Ishikawa (cell line): ENCODE measurements around the gene FAM174A.

Source experiments
- CEBPB ChIP-seq: IDR thresholded peaks from 2 replicates; pipeline ENCODE4 v1.6.1; 2012
- CREB1 ChIP-seq: IDR thresholded peaks from 2 replicates; pipeline ENCODE4 v1.6.1; 2012; ENCODE audit warnings: low read depth
- EGR1 ChIP-seq: IDR thresholded peaks from 2 replicates; pipeline ENCODE4 v1.6.1; 2012
- EP300 ChIP-seq: IDR thresholded peaks from 2 replicates; pipeline ENCODE4 v1.6.1; 2012; ENCODE audit warnings: borderline replicate concordance
- FOXM1 ChIP-seq: IDR thresholded peaks from 2 replicates; pipeline ENCODE4 v1.6.1; 2012; ENCODE audit warnings: low read depth, borderline replicate concordance
- MAX ChIP-seq: IDR thresholded peaks from 2 replicates; pipeline ENCODE4 v1.6.1; 2012
- NFIC ChIP-seq: IDR thresholded peaks from 2 replicates; pipeline ENCODE4 v1.6.1; 2012
- RAD21 ChIP-seq: IDR thresholded peaks from 2 replicates; pipeline ENCODE4 v1.6.1; 2012; ENCODE audit warnings: low read depth
- TAF1 ChIP-seq: IDR thresholded peaks from 2 replicates; pipeline ENCODE4 v1.6.1; 2012; ENCODE audit warnings: low read depth, mild to moderate bottlenecking
- TCF12 ChIP-seq: IDR thresholded peaks from 2 replicates; pipeline ENCODE4 v1.6.1; 2012; ENCODE audit warnings: low read depth
- TEAD4 ChIP-seq: IDR thresholded peaks from 2 replicates; pipeline ENCODE4 v1.6.1; 2012
- YY1 ChIP-seq: IDR thresholded peaks from 2 replicates; pipeline ENCODE4 v1.6.1; 2012; ENCODE audit warnings: low read depth
- ZBTB7A ChIP-seq: IDR thresholded peaks from 2 replicates; pipeline ENCODE4 v1.6.1; 2012; ENCODE audit warnings: low read depth
- TF ChIP-seq, protein P1 (sequence below): IDR thresholded peaks from 2 replicates; pipeline ENCODE4 v1.6.1; 2012
- TF ChIP-seq, protein P2 (sequence below): IDR thresholded peaks from 2 replicates; pipeline ENCODE4 v1.6.1; 2012; ENCODE audit warnings: low read depth, mild to moderate bottlenecking

FAM174A gene

DNA sequence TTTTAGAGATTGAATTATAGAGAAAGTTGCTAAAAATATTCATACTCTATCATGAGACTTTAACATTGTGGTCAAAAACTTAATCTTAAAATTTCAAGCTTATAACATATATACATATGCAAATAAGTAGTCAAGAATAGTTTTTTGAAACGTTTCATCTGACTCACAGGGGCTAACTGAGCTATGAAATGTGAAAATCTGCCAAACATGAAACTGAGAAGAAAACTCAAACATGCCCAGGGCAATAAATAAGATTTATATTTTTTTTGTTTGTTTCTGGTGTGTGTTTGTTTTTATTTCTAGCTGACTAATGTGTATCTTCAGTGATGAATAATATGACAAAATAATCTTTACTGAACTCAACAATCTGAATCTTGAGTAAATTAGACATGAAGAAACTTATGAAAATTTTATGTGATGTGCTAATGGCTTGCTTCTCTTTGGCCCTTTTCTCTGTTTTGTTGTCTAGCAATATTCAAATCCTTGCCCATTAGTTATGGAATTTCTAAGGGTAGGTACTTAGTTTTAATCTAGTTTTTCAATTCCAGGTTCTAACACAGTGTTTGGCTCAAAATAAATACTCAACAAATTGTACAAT, 99.9 kb downstream of the FAM174A start:
- TF ChIP-seq, protein P1, sequence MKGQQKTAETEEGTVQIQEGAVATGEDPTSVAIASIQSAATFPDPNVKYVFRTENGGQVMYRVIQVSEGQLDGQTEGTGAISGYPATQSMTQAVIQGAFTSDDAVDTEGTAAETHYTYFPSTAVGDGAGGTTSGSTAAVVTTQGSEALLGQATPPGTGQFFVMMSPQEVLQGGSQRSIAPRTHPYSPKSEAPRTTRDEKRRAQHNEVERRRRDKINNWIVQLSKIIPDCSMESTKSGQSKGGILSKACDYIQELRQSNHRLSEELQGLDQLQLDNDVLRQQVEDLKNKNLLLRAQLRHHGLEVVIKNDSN: no peak
- no peak for TF ChIP-seq TEAD4
- no peak for TF ChIP-seq EP300
- no peak for TF ChIP-seq CEBPB
- TF ChIP-seq EGR1: no peak
- TF ChIP-seq TCF12: no peak
- no peak for TF ChIP-seq ZBTB7A
- no peak for TF ChIP-seq CREB1
- no peak for TF ChIP-seq RAD21
- no peak for TF ChIP-seq YY1
- TF ChIP-seq MAX: no peak
- no peak for TF ChIP-seq TAF1
- TF ChIP-seq FOXM1: no peak
- TF ChIP-seq NFIC: no peak
- TF ChIP-seq, protein P2, sequence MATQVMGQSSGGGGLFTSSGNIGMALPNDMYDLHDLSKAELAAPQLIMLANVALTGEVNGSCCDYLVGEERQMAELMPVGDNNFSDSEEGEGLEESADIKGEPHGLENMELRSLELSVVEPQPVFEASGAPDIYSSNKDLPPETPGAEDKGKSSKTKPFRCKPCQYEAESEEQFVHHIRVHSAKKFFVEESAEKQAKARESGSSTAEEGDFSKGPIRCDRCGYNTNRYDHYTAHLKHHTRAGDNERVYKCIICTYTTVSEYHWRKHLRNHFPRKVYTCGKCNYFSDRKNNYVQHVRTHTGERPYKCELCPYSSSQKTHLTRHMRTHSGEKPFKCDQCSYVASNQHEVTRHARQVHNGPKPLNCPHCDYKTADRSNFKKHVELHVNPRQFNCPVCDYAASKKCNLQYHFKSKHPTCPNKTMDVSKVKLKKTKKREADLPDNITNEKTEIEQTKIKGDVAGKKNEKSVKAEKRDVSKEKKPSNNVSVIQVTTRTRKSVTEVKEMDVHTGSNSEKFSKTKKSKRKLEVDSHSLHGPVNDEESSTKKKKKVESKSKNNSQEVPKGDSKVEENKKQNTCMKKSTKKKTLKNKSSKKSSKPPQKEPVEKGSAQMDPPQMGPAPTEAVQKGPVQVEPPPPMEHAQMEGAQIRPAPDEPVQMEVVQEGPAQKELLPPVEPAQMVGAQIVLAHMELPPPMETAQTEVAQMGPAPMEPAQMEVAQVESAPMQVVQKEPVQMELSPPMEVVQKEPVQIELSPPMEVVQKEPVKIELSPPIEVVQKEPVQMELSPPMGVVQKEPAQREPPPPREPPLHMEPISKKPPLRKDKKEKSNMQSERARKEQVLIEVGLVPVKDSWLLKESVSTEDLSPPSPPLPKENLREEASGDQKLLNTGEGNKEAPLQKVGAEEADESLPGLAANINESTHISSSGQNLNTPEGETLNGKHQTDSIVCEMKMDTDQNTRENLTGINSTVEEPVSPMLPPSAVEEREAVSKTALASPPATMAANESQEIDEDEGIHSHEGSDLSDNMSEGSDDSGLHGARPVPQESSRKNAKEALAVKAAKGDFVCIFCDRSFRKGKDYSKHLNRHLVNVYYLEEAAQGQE: no peak
